Activated CD8-positive, alpha-beta memory T cell treated with anti-CD3 and anti-CD28 coated beads, Interleukin-2, amount 50 U/mL, for 1 hour (primary cell): ENCODE data around the gene DNAH2.

Experiments used
- DNase-seq: peaks from one replicate; pipeline ENCODE4 v3.0.0-alpha.2; 2020; ENCODE audit errors: extremely low read depth

The DNAH2 gene

GRCh38 chr17:7864995-7865650, 147.6 kb downstream of the DNAH2 start:
- no peak for DNase-seq

- DNase-seq: no peak
These were observed 150.4 kb downstream of the DNAH2 start for GRCh38 chr17:7867881-7868329.

GRCh38 chr17:7873051-7873450, 155.5 kb downstream of the DNAH2 start:
- no peak for DNase-seq

DNA sequence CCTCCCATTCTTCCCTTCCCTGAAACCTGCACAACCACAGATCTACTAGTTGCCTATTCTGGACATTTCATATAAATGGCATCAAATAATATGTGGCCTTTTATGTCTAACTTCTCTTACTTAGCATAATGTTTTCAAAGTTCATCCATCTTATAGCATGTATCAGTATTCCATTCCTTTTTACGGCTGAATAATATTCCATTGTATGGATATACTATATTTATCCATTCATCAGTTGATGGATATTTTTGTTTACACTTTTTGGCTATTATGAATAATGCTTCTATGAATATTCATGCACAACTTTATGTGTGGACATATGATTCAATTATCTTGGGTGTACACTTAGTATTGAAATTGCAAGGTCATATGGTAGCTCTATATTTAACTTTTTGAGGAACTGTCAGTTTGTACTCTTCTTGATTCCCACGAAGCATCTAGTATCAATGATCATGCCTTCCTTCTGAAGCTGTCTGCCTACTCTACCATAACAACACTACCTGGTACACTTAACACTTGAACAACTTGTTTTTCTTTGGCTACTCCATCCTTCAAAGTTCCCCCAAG, 158.3 kb downstream of the DNAH2 start:
- no peak for DNase-seq

DNA sequence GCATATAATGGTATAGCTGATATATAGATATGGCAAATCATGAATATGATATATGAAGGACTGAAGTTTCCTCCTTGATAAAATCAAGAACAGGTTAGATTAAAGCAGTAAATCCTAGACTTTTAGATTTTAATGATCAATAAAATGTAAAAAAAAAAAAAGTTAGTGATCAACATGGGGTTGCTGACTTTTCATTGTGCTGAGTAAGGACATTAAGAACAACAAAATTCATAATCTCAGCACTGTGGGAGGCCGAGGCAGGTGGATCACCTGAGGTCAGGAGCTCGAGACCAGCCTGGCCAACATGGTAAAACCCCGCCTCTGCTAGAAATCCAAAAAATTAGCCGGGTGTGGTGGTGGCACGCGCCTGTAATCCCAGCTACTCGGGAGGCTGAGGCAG, 160.7 kb downstream of the DNAH2 start:
- DNase-seq: no peak

DNA sequence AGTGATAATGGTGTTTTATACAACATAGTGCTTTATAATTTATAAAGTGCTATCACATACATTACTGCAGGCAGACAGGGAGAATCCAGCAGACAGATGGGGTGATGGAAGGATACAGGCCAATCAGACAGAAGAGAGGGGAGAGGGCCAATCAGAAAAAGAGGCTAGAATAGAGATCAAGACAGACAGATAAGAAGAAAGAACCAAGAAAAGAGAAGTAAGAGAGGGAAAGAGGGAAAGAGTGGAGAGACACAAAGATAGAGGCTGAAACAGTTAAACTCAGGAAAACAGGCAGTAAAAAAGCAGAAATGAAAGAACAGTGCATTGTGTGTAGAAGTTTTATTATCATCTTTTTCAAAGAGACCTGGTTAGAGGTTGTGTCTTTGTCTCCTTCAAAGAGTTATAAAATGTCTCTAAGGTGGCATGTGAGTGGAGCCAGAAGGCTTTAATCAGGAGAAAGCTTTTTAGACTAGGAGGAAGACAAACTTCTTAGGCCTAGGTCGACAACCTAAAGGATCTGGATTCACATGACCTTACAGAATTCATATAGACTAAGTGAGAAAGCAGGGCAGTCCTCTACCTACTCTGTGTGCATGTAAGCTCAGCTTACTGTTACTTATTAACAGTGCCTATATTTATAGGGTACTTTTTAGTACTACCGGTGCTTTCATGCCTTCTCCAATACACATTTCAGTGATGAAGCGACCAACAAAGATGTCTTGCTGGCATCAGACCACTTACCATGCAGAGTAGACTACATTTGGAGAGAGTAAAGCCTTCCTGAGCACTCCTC, 162.7 kb downstream of the DNAH2 start:
- no peak for DNase-seq

DNA sequence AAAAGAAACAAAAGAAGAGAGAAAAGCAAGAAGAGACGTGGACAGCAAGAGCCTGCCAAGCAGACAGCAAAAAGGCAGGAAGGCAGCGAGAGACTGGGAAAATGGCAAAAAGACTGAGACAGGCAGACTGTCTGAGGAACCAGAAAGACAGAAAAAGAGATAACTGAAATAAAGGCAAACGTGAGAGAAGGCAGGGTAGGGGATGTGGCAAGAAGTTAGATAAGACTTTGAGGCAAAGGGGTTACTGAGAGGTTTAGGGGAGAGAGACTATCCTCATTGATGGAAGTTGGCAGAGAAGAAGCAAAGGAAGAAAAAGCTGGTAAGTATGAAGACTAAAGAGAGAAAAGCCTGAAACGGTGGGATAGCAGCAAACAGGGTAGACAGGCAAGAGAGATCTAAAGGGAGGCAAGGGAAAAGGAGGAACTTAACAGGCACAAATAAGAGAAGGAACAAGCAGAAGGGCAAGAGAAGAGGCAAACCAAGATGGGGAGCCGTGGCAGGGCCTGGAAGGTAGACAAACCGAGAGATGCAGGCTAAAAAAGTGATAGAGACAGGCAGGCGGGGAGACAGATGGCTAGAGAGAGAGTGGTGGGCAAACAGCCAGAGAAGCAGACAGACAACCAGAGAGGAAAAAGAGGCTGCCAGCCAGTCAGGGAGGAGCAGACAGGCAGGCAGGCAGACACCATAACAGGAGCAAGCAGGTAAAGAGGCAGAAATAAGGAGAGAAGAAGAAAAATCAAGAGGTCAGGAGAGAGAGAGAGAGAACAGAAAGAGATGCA, 163.9 kb downstream of the DNAH2 start:
- no peak for DNase-seq

- DNase-seq: no peak
These were observed 164.5 kb downstream of the DNAH2 start for GRCh38 chr17:7882068-7882467.

- DNase-seq: no peak
These were observed 165.1 kb downstream of the DNAH2 start for GRCh38 chr17:7882629-7883028.
